ENCODE measurements around the gene MAGI2. TPM values are rescaled to one million over a fixed set of nuclear protein-coding genes. Genes with fewer than 3 reads are reported as not detected.

The MAGI2 gene
- polyA plus RNA-seq, 1 experiment: 0.81 TPM

DNA sequence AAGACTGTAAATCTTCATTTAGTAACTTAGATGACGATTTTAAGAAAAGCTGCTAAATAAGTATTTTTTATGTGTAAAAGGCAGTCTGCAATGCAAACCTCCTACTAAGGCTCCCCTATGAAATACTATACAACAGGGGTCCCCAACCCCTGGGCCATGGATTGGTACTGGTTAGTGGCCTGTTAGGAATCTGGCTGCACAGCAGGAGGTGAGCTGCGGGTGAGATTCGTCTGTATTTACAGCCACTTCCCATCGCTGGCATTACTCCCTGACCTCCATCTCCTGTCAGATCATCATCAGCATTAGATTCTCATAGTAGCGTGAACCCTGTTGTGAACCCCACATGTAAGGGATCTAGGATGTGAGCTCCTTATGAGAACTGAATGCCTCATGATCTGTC, 580.4 kb downstream of the MAGI2 start:
- no peak for DNase-seq (ENCODE audit: low read depth)
- no peaks in the 10 kb centered on the region for H3K27me3 ChIP-seq (ENCODE audit: control insufficient read depth, insufficient read depth, low read length)
- no peaks in the 10 kb centered on the region for H3K36me3 ChIP-seq (ENCODE audit: control insufficient read depth, insufficient read depth, low read length)
- CTCF ChIA-PET: interaction anchor here (0.9 kb wide), 1 partner anchor 47 kb away, joined by 3 read pairs; no protein-coding TSS in a partner anchor
- no peak overlapping the region for H3K4me3 ChIP-seq (ENCODE audit: low read depth, low read length)
- POLR2A ChIA-PET: no interaction called here
- TF ChIP-seq CTCF (IDR thresholded peaks at IDR 0.05; ENCODE audit: insufficient read depth, low read depth, low read length): no peak

DNA sequence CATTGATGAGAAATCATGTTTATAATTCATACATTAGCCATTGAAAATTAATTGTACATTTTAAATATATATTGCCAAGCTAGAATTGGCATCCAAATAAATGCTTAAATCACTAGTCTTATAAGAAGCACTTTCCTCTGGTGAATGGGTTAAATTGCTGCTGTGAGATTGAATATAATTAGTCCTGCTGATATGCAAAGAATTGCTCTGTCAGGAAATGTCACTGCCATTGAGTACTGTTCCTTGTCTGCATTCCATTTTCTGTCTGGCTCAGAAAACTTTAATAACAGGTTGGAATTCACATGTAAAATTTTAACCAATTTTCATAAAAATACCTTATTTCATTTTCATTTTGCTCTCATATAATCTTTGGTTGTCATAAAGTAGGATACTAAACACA, 589.1 kb downstream of the MAGI2 start:
- POLR2A ChIA-PET: no interaction called here
- DNase-seq (ENCODE audit: low read depth): no peak
- H3K27me3 ChIP-seq (ENCODE audit: control insufficient read depth, insufficient read depth, low read length): no peaks in the 10 kb centered on the region
- H3K36me3 ChIP-seq (ENCODE audit: control insufficient read depth, insufficient read depth, low read length): no peaks in the 10 kb centered on the region
- CTCF ChIA-PET: interaction anchor here (1.5 kb wide), 1 partner anchor 43 kb away, joined by 3 read pairs; no protein-coding TSS in a partner anchor
- TF ChIP-seq CTCF (IDR thresholded peaks at IDR 0.05; ENCODE audit: insufficient read depth, low read depth, low read length): no peak
- H3K4me3 ChIP-seq (ENCODE audit: low read depth, low read length): no peak overlapping the region

DNA sequence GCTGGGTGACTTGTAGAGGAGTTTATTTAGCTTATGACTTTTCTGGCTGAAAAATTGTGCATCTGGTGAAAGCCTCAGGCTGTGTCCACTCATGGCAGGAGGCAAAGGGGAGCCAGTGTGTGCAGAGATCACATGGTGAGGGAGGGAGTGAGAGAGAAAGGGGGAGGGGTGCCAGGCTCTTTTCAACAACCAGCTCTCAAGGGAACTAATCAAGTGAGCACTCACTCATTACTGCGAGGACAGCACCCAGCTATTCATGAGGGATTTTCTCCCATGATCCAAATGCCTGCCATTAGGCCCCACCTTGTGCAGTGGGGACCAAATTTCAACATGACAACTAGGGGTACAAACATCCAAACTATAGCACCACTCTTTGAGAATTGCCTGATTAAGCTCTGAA, 590.2 kb downstream of the MAGI2 start:
- no peaks in the 10 kb centered on the region for H3K36me3 ChIP-seq (ENCODE audit: control insufficient read depth, insufficient read depth, low read length)
- H3K4me3 ChIP-seq (ENCODE audit: low read depth, low read length): no peak overlapping the region
- no peaks in the 10 kb centered on the region for H3K27me3 ChIP-seq (ENCODE audit: control insufficient read depth, insufficient read depth, low read length)
- POLR2A ChIA-PET: no interaction called here
- CTCF ChIA-PET: interaction anchor here (1.5 kb wide), 1 partner anchor 44 kb away, joined by 3 read pairs; no protein-coding TSS in a partner anchor
- DNase-seq (ENCODE audit: low read depth): no peak
- TF ChIP-seq CTCF (IDR thresholded peaks at IDR 0.05; ENCODE audit: insufficient read depth, low read depth, low read length): no peak

- DNase-seq (ENCODE audit: low read depth): no peak
- ChIA-PET CTCF (no interaction called here), POLR2A (no interaction called here)
- Histone ChIP-seq H3K36me3 (ENCODE audit: control insufficient read depth, insufficient read depth, low read length) (no peaks in the 10 kb centered on the region), H3K27me3 (ENCODE audit: control insufficient read depth, insufficient read depth, low read length) (no peaks in the 10 kb centered on the region), H3K4me3 (ENCODE audit: low read depth, low read length) (no peak overlapping the region)
- no peak for TF ChIP-seq CTCF (IDR thresholded peaks at IDR 0.05; ENCODE audit: insufficient read depth, low read depth, low read length)
These were observed 591.0 kb downstream of the MAGI2 start for GRCh38 chr7:78862411-78862900.

- Histone ChIP-seq H3K36me3 (ENCODE audit: control insufficient read depth, insufficient read depth, low read length) (no peaks in the 10 kb centered on the region), H3K27me3 (ENCODE audit: control insufficient read depth, insufficient read depth, low read length) (no peaks in the 10 kb centered on the region), H3K4me3 (ENCODE audit: low read depth, low read length) (no peak overlapping the region)
- no peak for TF ChIP-seq CTCF (IDR thresholded peaks at IDR 0.05; ENCODE audit: insufficient read depth, low read depth, low read length)
- DNase-seq (ENCODE audit: low read depth): peak; percentile 87
- CTCF ChIA-PET: no interaction called here
- POLR2A ChIA-PET: no interaction called here
These were observed 600.5 kb downstream of the MAGI2 start for GRCh38 chr7:78852951-78853350.

Measured in BJ (cell line).